Stimulated activated CD4-positive, alpha-beta T cell treated with anti-CD3 and anti-CD28 coated beads, Interleukin-12 subunit alpha, Interleukin-12 subunit beta, amount 100 ng/mL, for 4 hours (primary cell): Measurements from ENCODE around the gene GARIN5B.
A peak's percentile ranks its signal among the peaks of the same experiment; 100 is the strongest.

Experiments
- DNase-seq: peaks from one replicate; pipeline ENCODE4 v3.0.0-alpha.2; 2020

The GARIN5B gene

DNA sequence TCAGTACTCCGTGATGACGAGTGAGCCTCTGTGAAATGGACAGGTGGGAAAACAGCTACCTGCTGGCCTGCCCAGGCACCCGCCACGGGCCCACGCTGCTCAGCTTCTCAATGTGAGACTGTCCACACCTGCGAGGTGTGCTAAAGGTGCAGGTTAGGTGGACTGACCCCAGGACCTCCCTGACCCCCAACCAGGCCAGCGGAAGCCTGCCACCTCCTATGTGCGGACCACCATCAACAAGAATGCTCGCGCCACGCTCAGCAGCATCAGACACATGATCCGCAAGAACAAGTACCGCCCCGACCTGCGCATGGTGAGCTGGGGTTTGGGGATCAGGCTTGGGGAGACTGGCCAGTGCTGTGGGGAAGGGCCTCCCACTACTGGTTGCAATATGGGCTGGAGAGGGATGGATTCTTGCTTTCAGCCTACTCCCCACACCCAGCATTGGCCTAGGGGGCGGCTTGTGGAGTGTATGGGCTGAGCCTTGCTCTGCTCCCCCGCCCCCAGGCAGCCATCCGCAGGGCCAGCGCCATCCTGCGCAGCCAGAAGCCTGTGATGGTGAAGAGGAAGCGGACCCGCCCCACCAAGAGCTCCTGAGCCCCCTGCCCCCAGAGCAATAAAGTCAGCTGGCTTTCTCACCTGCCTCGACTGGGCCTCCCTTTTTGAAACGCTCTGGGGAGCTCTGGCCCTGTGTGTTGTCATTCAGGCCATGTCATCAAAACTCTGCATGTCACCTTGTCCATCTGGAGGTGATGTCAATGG is 24.9 kb upstream of the GARIN5B start:
- DNase-seq: no peak

DNA sequence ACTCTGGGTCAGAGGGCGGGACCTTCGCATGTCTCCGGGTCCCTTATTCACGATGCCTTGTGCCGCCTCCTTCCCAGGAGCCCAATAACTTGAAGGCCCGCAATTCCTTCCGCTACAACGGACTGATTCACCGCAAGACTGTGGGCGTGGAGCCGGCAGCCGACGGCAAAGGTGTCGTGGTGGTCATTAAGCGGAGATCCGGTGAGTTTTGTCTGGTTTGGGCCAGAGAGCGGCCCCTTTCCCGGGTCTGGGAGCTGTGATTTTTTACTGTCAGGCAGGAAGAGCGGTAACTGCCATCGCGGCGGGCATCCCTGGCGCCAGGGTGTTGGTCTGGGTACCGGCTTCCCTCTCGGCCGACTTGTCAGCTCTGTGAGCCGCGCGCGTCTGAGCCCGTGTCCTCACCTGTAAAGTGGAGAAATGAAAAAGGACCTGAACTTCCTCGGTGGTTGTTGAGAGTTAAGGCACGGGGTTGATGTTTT is 23.5 kb upstream of the GARIN5B start:
- no peak for DNase-seq

DNA sequence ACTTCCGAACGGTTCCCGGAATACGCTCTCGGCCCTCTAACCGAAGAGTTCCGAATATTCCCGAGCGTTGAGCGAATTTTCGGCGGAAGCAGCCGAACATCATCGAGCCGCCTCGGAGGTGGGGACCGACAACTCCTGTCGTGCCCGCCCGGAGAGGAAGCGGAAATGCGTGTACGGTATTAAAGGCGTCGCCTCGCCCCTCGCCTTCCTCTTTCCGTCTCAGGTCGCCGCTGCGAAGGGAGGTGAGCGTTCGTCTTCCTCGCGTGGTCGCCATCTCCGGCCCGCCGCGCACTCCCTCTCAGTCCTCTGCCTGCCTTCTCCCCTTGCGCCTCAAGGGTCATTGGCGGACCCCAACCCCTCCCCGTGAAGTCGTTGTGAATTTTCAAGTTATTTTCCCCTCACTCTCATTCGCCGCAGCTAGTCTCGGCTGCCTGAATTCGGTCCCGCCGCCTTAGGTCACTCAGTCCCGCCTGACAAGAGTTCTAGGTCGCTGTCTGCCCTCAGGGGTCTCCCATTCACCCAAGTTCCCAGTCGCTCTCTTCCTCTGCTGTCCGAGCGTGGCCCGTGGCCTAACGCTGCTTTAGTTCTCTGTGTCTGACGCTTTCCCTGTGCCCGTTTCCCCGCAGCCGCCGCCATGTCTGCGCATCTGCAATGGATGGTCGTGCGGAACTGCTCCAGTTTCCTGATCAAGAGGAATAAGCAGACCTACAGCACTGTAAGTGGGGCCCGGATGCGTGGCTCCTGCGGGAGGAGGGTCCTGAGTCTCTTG is 22.8 kb upstream of the GARIN5B start, which contains the start of gene RPL28:
Gene RPL28, plus strand, starts transcription at position 209 of the 769 bp plus-strand sequence. Its CDS starts 426 bp downstream, at position 635.
- DNase-seq: peak; percentile 97

DNA sequence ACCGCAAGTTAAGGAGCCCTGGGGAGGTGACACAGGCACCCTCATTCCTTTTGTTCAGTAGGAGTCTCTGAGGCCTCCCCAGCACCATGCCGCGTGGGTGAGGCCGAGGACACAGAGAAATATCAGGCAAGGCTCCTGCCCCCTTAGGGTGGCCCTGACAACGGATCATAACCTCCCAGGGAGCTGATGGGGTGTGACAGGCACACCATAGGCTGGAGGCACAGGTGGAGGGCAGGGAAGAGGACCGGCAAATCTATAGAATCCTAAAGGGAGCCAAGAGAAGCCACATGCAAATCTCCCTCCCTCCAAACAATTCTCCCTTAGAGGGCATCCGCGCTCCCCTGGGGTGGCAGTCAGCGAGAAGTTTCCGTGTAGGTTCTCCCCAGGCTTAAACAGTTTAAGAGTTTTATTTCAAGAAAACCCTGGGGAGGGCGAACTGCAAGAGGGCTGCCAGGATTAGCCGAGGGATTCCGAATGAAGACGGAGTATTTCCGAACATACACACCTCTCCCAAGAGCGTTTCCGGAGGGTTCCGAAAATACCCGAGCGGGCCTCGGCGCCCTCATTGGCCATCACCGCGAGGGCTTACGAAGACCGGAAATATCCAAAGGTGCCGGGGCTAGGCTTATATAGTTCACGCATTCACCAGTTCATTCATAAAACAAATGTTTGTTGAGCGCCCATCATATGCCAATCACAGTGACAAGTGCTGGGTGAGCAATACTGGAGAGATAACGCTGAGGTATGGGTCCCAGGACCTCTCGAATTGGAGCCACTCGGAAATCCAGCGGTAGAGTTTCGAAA is 22.1 kb upstream of the GARIN5B start:
- peak; percentile 95 for DNase-seq

DNA sequence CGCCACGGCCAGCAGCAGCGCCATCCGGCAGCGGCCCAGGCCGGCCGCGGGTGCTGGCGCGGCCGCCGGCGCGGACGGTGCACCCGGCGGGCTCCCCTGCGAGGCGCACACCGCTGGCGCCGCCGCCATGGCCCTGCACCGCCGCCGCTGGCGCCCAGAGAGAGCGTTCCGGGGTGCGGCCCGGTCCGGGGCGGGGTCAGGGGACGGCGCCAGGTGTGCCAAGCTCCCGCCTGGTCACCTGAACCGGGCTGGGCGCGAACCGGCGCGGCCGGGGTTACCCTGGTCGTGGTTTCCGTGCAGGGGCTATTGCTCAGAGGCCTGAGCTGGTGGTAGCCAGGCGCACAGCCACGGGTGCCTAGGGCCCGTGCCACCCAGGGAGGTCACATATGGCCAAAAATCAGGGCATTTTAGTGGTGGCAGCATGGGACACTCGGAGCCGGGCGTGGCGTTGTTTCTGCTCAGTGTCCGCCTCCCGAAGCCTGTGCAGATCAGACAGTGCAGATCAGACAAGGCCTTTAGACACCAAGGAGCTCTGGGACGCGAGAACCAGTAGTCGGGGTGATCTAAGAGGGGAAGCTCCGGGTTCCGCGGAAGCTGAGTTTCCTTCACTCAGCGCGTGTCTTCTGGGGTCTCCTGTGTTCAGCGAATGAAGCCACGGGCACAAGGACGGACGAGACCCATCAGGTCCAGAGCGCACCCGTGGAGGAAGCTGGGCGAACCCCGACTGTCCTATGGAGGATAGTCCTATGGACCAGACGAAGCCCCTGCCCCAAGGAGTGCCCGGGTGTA is 21.3 kb upstream of the GARIN5B start, which contains the start of gene TMEM238:
Gene TMEM238, minus strand, starts transcription at position 162 of the 789 bp plus-strand sequence. Its CDS starts 33 bp downstream, at position 129.
- peak; percentile 51 for DNase-seq

DNA sequence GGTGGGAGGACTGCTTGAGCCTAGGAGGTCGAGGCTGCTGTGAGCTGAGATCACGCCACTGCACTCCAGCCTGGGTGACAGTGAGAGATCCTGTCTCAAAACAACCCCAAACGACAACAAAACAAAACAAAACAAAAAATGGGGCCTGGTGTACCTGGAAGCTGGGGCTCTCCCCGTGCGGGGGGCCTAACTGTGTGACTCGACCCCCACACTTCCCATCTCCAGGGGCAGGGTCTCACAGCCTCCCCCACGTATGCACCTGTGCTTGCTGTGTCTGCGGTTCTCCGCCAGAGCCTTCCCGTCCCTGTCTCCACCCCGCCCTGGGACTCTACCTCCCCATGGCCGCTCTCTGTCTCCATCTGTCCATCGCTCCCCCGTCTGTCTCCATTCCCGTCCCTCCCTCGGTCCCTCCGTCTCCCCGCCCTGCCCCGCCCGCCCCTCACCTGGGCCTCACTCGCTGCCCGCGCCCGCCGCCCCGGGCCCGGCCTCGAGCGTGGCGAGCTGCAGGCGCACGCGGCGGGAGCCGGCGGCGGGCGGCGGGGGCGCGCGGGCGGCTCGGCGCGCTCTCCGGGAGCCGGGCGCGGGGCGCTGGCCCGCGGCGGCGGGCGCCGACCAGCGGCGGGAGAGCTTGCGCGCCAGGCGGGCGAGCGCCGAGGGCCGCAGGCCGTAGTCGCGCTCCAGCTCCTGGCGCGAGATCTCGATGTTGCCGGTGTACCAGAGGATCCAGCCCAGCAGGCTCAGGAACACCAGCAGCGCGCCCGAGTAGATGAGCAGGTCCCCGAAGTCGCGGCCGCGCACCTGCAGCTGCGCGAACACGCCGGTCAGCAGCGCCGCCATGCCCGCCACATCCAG is 20.4 kb upstream of the GARIN5B start:
- DNase-seq: peak; percentile 51

DNA sequence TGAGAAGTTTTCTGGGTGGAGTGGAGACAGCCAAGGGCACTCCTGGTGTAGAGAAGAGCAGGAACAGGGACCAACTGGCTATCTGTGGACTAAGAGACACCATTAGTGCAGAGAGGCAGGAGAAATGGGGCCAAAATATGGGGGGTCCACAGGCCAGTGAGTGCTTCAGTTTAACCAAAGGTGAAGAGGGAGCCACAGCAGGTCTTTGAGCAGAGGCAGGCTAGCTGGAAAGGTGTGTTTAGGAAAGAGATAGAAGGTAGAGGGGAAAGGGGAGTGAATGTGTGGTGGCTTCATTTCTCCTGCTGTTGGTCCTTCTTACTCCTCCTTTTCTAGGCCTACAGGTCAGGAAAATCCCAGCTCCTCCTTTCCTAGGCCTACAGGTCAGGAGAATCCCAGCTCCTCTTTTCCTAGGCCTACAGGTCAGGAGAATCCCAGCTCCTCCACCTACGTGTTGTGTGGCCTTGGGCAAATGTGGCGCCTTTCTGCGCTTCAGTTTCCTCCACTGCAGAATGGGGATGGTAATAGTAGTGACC is 19.5 kb upstream of the GARIN5B start:
- no peak for DNase-seq

DNA sequence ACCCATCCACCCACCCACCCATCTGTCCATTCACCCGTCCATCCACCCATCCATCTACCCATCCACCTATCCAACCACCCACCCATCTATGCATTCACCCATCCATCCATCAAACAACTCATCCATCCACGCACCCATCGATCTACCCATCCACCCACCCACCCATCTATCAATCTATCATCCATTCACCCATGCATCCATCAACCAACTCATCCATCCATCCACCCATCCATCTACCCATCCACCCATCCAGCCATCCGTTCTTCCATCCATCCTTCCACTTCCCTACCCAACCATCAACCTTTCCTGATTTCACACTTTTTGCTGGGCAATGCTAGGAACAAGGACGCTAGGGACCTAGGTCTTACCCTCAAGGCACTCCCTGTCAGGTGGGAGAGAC is 19.0 kb upstream of the GARIN5B start:
- DNase-seq: no peak

DNA sequence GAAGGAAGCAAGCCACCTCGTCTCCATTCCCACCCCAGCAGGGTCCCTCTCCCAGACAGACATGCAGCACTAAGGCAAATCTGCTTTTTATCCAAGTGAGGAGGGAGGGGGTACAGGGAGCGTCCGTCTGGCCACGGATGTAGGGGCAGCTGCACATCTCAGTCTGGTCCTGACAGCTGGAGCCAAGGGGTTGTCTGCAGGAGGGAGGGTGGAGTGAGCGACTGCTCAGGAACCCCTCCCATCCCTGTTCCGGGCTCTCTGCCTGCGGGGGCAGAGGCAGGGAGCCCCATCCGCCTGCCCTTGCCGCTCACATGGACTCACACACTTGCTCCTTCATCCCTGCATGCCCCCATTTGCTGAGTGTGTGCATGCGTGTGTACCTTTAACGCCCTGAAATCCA is 16.1 kb upstream of the GARIN5B start:
- DNase-seq: no peak

DNA sequence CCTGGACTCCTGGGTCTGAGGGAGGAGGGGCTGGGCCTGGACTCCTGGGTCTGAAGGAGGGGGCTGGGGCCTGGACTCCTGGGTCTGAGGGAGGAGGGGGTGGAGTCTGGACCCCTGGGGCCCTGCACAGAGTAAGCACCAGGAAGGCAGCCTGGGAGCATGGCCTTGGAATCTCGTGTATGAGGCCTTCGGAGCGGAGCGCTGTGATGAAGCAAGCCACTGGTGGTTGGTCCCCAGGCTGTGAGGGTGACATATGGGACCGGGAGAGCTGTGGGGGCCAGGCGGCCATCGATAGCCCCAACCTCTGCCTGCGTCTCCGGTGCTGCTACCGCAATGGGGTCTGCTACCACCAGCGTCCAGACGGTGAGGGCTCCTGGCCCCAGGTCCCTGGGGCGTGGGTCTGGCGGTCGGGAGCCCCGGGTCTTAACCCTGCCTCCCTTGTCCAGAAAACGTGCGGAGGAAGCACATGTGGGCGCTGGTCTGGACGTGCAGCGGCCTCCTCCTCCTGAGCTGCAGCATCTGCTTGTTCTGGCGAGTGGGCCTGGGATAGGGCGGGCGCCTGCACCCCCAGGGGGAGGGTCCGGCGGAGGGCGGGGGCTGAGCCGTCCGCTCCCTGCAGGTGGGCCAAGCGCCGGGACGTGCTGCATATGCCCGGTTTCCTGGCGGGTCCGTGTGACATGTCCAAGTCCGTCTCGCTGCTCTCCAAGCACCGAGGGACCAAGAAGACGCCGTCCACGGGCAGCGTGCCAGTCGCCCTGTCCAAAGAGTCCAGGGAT is 14.5 kb upstream of the GARIN5B start:
- DNase-seq: no peak

DNA sequence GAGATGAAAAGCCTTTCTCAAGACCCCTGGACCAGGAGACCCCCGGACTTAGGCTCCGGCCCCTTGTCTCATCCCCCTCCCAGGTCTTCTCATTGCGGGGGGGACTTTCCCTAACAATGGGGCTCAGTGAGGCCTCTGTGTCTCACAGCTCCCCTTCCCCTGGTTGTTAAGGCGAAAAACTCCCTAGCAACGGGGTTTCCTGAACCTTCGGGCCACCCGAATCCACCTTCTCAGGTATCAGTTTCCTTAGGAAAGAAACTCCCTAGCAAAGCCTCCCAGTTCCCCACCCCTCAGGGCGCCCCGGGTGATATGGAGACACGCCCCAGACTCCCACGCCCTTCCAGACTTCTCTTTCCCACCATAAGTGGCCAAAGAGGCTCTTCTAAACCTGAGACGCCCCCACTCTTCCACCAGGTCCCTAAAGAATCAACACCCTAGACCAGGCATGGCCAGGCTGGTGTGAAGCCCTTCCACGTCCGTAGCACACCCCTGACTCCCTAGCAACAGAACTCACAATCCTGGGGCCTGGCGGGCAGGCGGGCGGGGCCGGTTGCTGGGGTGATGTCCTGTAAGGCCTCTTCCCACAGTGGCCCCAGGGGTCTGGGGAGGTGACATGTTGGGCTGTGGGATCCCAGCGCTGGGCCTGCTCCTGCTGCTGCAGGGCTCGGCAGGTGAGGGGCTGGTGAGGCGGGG is 13.3 kb upstream of the GARIN5B start, which contains the start of gene TMEM190:
Gene TMEM190, plus strand, starts transcription at position 586 of the 693 bp plus-strand sequence. Its CDS starts 28 bp downstream, at position 614.
- DNase-seq: no peak

DNA sequence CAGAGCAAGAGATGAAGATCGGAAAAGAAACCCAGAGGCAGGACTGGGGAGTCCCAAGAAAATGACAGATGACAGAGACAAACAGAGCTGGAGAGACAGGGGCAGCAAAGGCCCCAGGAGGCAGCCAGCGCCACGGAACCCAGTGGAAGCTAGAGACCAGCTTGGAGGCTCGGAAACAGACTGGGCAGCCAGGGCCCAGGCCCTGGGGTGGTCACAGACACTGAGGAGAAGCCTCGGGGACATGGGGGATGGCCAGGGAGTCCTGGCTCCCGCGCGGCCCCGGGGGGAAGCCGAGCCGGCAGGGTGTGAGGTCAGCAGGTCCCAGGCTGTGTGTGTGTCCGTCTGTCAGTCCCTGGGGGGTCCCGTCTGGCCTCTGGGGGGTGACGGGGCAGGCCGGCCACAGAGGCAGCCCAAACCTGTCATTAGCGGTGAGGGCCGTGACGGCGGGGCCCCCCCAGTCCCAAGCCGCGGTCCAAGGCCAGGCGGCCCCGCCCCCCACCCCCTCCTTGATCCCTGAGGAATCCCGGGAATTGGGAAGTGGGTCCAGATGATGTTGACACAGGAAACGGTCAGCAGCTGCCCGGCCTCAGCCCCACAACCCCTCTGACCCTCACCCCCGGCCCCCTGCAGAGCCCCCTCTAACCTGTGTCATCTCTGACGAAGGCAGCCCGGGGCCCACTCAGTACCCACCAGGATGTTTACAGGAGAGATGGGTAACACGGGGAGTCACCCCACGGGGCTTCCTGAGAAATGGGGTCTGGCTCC is 11.1 kb upstream of the GARIN5B start:
- DNase-seq: no peak

DNA sequence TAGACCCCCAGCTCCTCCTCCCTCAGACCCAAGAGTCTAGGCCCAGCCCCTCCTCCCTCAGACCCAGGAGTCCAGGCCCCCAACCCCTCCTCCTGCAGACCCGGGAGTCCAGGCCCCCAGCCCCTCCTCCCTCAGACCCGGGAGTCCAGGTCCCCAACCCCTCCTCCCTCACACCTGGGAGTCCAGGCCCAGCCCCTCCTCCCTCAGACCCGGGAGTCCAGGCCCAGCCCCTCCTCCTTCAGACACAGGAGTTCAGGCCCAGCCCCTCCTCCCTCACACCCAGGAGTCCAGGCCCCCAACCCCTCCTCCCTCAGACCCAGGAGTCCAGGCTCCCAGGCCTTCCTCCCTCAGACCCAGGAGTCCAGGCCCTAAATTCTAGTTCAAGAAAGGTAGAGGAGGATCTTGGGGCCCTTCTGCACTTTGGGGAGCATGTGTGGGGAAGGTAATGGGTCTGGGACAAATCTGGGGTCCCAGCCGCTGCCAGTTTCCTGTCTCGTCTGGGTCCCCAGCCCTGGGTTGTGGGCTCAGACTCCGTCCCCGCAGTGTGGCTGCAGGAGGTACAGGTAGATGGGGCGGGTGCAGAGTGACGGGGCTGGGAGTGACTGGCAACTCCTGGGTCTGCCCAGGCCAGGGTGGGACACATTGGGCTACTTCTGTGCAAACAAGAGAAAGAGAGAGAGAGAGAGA is 10.4 kb upstream of the GARIN5B start:
- no peak for DNase-seq

DNA sequence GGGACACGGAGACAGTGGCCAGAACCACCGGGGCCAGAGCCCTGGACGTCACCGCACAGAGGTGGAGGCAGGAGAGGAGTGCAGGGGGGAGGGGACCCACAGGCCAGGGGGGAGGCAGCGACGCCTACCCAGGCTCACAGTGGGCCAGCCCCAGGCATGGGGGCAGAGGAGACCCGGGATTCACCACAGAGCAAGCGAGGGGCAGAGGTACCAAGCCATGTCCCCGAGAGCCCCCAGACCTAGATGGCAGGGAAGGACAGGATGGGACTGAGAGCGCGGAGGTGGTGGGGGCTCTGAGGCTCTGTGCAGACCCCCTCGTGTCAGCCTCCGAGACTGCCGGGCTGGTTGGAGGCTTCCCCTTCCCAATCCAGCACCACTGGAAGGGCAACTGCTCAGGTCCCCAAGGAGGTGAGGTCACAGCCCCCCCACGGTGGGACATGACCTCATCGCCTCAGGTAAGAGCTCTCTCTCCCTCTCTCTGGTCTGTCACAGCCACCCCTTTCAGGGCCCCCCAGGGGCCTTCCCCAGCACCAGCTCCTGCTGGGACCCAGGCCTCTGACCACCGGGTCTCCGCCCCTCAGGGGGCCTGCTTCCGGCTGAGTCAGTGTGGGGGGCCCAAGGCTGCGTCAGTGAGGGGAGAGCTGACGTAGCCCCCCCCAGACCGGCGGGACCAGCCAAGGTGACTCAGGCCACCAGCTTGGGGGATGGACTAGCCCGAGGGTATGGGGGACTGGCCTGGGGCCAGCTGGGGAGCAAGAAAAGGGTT is 9.4 kb upstream of the GARIN5B start:
- no peak for DNase-seq

DNA sequence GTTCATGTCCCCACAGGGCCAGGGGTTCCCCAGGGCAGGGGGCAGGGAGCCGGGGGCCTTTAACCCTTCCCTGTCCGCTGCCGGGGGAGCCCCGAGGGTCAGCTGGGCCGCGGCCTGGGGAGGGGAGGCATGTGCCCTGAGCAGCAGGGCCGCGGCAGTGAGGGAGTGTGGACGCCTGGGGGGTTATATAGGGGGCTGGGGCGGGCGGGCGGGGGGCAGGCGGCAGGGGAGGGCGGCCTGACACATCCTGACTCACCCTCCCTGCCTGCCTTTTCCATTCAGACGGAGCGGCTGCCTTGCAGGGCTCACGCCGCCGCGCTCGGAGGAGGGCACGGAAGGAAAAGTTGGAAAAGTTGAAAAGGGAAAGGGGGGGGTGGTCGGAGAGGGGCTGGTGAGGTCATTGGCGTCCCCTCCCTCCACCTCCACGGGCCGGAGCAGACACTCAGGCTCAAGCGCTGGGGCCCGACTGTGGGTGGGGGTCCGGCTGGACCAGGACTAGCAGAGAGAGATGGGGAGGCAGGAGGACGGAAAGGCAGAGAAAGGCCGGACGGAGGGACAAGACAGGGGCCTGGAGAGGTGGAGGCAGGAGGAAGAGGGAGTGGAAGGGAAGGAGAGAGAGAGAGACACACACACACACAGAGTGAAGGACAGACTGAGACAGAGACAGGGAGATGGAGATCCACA is 7.4 kb upstream of the GARIN5B start, which contains the start of gene IL11:
Gene IL11, minus strand, starts transcription at position 159 of the 684 bp plus-strand sequence. Its CDS starts 153 bp downstream, at position 6.
- DNase-seq: no peak

DNA sequence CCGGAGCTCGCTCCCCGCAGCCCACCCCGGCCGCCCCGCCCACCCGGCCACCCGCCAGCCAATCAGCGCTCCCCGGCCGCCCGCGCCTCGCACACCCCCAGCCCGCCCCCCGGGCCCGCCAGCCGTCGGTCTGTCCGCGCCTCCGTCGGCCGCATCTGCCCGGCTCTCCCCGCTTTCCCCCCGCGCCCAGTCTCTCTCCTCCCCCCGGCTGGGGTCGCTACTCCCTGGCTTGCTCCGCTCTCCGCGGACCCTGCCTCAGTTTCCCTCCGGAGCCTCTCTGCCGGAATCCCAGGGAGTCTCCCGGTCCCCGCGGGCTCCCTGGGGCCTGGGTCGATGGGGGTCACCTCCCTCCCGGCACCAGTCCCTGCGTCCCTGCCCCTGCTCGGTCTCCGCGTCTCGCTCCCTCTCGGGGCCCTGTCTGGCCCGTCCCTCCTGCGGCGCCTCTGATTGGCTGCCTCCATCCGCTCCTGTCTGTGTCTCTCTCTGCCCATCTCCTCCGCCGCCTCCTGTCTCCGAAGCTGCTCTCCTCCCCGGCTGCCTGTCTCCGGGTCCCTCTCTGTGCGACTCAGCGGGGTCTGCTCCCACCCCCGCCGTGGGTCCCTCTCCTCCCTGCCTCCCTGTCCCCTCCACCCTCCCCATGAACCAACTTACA is 6.7 kb upstream of the GARIN5B start:
- no peak for DNase-seq
